Measurements from ENCODE around the gene MYO18B.

MYO18B gene

DNA sequence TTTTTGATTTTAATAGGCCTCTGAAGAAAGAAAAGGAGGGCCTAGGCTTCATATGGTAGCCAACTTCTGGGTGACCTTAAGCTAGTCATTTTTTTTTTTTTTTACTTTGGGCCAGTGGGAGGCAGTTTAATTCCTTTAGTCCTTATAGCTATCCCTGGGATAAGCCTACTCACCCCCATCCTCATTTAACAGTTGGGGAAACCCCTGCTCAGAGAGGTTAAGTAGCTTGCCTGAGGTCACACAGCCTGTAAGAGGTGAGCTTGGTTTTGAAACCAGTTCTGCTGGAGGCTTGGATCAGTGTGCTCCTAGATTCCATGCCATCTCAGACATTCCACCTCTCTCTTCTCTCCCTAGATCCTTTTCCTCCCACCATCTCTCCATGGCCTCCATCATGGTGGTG, 86.4 kb downstream of the MYO18B start:
- no peak for DNase-seq

DNA sequence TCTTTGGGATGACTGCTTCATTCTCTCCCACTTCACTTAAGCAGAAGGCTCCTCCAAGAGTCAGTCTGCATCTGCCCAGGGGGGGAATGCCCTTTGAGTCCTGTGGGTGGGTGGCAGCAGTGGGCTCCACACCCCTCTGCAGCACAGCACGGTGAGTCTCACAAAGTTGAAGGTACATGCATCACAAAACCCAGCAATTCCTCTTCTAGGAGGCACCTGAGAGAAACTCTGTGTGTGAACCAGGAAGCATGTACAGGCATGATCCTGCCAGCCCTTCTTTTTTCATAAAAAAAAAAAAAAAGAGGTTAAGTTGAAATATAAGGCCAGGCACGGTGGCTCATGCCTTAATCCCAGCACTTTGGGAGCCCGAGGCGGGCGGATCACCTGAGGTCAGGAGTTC, 87.2 kb downstream of the MYO18B start:
- no peak for DNase-seq

DNA sequence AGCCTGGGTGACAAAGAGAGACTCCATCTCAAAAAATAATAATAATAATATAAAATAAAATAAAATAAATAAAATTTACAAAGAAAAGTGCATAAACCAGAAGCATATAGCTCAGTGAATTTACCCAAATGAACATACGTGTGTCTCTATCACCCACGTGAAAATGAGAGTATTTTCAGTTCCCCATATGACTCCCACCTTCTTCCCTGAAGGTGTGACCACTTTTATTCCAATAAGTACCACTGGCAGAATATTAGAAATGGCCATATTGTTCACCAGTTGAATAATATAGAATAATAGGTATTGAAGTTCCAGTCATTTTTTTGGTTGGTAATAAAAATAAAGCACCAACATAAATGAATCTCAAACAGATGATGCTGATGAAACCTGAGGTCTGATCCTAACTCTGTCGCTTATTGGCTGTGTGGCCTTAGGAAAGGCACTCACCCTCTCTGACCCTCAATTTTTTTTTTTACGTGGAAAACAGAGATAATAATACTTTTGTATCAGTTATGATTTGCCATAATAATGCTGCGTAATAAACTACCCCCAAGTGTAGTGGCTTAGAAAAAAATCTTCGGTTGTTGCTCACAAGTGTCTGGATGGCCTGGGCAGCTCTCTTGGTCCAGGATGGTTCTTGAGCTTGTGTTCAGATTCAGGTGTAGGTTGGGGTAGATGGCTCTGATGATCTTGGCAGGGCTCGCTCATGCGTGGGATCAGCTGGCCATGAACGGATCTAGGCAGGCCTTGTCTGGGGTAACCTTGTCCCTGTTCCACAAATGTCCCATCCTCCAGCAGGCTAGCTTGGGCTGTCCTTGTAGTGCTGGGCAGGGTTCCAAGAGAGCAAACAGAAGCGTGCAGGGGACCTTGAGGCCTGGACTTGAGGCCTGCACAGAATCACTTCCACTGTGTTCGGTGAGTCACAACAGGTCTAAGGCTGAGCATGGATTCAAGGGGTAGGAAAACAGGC, 88.1 kb downstream of the MYO18B start:
- DNase-seq = no peak

DNA sequence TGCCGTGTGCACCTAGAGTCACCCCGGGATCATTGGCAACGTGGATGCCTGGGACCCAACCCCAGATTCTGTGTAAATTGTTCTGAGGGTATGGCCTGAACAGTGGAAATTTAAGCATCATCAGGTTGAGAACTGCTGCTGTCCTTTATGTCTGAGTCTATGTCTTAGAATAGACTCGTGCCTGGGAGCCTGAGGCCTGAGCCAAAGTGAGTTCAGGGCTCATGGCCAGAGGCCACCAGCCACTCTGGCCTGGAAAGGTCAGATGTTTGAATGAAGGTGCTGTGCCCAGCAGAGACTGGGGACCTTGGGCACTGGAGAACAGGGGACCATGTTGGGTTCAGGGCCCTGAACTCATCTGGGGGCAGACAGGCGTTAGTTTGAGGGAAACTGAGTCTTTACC, 91.1 kb downstream of the MYO18B start:
- no peak for DNase-seq

DNA sequence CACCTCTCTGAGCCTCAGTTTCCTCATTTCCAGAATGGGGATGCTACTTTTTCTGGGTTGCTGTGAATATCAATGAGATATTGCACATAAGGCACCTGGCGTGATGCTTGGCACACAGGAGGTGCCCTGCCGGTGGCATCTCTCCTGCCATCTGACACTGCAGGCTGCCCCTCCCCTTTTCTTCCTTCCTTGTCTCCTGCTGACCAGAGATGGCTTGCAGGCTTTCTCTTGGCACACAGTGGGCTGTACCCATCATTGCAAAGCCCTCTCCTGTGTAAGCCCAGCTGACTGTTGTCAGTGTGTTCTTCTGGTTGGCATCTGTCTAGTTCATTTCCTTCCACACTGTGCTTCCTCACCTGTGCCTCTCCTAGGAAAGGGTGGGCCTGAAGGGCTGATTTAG, 91.7 kb downstream of the MYO18B start:
- DNase-seq = no peak

DNA sequence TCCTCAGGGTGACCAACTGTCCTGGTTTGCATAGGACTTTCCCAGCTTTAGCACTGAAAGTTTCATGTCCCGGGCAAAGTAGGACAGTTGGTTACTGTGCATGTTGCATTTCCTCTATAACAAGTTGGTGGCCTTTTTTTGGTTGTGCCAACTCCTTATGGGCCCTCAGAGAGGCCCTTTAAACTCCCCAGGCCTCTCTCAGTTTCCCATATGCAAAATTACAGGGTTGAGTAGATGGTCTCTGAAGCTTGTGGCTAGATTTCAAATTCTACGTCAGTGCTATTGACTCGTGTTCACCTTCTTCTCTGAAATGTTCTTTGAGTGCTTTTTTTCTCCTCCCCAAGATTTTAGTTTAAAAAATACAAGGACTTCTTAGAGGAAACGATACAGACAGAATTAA, 92.5 kb downstream of the MYO18B start:
- DNase-seq = no peak

DNA sequence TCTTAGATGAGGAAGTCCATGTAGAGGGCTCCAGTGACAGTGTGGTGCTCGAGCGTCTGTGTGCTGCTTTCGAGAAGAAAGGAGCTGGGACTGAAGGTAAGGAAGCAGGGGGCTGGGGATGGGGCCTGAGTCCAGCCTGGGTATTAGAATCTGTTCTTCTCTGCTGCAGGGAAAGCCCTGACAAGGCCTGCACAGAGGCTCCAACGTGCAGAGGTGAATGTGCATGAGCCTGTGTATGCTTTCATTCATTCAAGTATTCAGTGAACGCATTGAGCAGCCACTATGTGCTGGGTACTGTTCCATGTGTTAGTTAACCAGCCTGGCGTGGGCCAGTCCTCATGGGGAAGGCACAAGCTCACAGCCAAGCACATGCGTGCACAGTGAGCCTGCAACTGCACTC, 93.4 kb downstream of the MYO18B start:
- DNase-seq = no peak

DNA sequence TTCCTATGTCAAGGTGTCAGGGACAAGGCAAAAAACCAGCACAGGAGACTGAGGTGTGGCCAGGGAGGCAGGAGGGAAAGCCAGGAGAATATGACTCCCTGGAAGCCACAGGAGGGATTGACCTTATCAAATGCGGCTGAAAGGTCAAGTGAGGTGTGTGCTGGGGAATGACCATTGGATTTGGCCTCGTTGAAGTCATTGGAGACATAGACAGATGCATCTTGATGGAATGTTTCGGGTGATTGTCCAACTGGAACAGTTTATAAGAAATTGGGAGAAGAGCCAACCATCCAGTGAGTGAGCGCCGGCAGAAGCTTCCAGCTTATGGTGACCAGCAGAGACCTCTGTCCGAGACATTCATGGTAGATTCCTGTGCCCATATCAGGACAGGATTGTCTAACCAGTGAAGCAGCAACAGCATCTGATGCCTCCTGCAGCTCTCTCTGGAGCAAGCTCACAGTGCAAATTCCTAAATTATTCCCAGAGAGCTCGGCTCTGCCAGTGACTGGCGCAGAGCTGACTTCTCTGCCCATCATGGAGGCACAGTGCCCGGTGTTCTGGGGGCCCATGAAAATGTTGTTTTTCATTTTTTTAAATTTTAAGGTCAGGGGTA, 95.4 kb downstream of the MYO18B start:
- no peak for DNase-seq

DNA sequence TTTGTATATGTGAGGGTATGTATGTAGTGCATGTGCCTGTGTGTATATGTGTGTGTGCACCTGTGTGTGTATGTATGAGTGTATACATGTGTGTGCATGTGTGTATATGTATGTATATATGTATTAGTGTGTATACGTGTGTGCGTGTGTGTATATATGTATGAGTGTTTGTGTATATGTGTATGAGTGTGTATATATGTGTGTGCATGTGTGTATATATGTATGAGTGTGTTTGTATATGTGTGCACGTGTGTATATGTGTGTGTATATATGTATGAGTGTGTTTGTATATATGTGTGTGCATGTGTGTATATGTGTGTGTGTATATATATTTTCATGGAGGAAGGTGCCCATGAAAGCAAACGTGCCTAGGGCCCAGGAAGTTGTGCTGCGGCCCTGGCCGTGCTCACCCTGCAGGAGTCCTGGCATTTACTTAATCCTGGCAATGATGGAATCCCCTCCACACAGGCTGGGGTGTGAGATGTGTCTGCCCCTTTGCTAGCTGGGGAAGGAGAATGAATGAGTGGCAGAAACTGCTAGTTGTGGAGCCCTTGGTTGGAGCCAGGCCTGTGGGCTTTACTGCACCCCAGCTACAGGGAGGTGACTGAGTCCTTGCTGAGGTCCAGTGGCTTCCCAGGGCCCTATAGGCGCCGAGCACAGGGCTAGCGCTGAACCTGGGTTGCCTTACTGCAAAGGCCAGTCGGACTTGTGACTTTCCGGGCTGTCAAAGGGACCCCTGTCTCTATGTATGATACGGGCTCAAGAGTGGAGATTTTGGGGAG, 97.2 kb downstream of the MYO18B start:
- no peak for DNase-seq

DNA sequence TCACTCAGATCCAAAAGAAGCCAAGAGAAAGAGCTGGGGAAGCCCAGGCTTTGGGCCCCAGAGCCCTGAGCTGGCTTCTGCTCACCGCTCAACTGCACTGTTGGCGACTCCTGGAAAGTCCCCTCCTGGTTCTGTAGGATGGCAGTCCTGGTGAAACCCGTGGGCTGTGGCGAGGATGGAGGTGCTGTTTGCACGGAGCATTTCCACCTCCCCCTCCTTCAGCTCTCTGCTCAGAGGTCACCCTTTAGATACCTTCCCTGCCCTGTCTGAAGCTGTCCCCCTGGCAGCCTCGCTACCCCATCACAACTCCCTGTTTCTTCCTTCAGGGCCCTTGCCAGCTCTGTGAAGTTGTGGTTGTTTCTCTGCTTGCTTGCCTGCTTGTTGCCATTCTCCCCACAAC, 97.8 kb downstream of the MYO18B start:
- DNase-seq = no peak

DNA sequence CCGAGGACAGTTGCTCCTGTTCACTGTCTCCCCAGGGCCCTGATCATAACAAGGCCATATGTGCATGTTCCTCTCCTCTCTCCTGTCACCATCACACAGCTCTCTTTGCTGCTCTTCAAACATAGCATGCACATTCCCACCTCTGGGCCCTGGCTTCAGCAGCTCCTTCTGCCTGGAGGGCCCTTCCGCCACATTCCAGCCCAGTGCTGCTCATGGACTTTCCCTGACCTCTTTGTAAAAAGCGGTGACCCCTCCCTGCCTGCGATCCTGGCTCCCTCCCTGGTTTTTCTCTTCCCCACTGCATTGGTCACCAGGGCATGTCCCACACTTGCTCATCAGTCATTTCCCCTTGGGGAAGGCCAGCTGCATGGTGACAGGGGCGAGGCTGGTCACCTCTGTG, 98.2 kb downstream of the MYO18B start:
- DNase-seq = no peak

DNA sequence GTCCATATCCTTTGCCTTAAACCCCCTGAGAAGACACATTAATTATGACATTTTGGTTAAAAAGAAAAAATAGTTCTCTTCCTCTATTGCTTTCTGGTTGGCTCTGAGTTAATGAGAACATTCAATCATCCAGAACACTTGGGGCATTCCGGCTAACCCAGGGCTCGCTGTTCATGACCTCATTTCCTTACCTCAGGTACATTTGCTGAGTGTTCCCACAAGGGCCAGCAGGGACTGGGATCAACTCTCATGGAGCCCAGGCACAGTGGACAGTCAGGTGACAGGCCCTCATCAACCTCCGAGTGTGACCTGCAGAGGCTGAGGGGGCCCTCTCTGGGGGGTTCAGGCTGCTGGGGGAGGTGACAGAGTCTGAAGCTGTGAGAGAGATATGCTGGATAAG, 98.9 kb downstream of the MYO18B start:
- DNase-seq = no peak

DNA sequence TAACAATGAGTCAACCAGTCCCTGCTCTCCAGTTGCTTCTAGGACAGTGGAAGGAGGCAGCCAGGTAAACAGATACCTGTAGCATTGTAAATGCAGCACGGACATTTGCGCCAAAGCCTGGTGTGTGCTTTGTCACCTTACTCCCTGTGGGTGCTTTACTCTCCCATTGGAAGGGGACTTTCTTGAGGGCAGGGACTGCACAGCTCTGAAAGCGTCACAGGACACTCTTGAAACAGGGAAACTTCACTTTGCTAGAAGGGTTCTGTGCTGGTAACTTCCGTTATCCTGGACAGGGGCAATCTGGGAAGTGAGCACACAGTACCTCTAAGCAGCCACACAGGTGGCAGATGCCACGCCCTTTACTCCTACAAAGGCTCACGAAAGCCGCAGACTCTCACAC, 99.8 kb downstream of the MYO18B start:
- no peak for DNase-seq

DNA sequence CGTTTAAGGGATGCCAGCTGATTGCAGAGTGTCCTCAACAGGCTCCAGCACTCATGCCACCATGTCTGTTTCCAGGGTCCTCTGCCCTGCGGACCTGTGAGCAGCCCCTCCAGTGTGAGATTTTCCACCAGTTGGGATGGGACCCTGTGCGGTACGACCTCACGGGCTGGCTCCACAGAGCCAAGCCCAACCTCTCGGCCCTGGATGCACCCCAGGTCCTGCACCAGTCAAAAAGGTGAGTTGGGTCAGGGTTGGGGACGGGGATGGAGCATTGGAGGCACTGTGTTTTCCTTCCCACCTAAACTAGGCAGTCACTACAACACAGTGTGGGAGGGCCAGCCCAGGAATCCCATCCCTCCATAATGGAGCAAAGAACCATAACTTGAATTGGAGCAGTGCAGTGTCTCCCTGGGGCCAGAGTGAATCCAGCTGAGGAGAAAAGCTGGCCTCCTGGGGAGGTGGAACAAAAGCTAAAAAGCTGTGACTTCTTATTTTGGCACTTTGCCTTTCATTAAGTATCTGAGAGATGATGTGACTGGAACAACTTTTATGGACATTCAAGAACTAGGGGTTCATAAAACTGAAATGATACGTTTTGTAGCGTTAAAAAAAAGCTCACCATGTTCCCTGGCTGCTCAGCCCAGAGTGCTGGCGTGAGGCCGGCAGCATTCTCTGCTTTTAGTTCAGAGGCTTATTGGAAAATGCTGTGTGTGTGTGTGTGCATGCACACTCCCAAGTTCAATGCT, 101.8 kb downstream of the MYO18B start:
- DNase-seq = no peak

DNA sequence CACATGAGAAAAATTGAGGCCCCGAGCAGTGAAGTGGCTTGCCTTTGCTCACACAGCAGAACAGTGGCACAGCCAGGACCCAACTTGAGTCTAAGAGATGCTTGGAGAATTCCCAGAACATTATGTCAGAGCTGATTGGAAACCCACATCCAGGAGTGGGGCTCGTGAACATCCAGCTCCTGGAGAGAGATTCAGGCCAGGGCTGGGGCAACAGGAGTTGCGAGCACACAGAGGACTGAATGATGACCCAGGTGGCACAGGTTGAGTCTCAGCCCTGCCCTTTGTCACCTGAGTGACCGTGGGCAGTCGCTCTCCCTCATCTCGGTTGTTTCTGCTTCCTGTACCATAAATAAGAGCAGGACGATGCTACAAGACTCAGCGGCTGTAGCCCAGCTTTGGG, 102.6 kb downstream of the MYO18B start:
- no peak for DNase-seq

DNA sequence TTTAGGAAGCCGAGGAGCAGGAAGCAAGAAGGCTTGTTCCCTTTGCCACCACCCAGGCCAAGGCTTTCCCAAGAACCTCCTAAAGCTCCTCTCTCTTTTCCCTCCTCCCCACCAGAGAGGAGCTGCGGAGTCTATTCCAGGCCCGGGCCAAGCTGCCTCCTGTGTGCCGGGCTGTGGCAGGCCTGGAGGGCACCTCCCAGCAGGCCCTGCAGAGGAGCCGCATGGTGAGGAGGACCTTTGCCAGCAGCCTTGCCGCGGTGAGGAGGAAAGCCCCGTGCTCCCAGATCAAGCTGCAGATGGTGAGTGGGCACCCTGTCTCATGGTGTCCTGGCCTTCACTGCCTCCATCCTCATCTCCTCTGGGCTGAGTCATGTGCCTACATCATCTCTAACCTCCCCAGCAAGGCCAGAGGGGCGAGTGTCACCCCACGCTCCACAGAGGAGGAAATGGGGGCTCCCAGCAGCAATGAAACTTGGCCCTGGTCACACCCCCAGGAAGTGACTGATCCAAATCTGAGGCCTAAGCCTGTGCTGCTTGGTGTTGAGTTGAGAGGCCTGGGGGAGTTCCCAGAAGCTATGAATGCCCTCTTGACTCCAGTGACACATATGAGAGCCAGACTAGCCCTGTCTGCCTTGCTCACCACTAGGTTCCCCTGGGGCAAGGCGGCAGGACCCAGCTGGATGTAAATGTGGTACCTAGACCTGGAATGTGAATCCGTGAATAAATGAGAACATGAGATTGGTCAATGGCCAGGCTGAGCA, 104.2 kb downstream of the MYO18B start:
- DNase-seq = no peak

DNA sequence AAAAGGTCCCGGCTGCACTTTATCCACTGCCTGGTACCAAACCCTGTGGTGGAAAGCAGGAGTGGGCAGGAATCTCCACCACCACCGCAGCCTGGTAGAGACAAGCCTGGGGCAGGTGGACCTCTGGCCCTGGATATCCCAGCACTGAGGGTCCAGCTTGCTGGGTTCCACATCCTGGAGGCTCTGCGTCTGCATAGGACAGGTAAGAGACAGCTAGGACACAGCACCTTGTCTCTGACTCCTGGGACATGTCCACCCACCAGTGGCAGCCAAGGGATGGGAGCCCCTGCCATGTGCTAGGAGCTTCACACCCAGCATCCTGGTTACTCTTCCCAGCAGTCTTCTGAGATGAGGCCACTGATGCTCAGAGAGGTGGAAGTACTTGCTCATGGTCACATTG, 105.5 kb downstream of the MYO18B start:
- DNase-seq = no peak

DNA sequence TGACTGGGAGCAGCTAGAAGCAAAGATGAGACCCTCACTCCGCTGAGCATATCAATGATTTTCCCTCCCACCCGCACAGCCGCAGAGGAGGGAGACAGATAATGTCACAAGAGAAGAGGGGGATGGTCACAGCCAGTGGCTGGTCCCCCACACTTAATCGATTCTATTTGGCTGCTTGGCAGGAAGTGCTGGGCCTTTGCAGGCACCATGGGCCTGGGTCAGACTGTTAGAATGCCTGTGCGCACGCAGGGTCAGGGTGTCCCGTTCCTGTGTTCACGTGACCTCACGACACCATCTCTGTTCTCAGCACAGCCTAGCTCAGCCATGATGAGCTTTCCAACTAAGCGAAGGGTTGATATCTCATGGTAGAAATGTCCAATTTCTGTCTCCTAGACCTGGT, 107.0 kb downstream of the MYO18B start:
- no peak for DNase-seq

DNA sequence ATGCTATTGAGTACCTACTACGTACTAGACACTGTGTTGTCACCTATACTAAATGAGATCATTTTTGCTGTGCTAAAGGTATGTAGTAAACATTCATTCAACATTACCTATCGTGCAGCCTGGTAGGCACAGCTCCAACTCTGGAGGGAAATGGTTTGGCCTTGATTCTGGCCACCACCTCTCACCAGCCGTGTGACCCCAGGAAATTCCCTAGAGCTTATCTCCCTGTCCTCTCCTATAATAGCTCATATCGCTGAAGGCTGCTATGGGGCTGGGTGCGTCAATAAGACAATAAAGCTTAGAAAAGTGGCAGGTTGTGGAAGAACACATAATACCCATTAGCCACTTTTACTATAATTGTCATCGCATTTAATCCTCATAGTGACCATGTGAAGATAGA, 107.5 kb downstream of the MYO18B start:
- no peak for DNase-seq

DNA sequence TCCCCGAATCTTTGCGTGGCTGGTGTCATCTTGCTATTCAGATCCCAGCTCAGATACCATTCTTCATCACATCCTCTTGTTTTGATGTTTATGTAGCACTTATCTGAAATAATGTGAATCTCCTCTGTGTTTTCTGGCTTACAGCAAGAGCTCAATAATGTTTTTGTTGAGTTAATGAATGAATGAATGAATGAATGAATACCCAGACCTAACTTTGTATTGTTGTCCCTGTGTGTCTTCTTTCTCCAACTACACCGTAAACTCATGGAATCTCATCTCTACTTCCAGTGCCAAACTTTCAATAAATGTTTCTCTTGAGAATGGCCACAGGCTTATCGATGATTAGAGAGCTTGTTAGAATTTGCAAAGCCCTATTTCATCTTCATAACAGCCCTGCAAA, 110.2 kb downstream of the MYO18B start:
- no peak for DNase-seq

DNA sequence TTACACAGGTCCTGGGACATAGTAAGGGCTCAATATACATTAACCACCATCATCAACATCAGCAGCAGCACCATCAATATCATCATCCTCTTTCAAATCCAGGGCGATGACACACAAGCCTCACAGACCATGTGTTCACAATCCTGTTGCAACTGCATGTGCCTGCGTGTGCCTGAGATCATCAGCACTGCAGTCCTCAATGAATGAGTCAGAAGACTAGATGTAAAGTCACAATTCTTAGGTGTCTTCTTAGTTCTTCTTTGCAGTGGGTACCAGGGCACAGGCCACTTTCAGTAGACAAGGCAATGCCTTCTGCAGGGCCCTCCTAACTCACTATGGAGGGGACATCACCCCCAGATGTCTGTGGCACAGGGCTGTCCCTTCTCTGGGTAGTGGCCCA, 111.1 kb downstream of the MYO18B start:
- no peak for DNase-seq

All from HCEC 1CT (cell line).